Hindlimb muscle (tissue), 1 donor: ENCODE data around the gene SIGMAR1. TPM values are rescaled to one million over a fixed set of nuclear protein-coding genes. Genes with fewer than 3 reads are reported as not detected.
"Not testable (repeated sequence)": the region's sequence is repeated elsewhere in the genome, so short reads cannot be mapped to it uniquely, and the experiment has no call there.

Source experiments
- DNase-seq: peaks from one replicate; pipeline ENCODE4 v3.0.0-alpha.2; 2013
- polyA plus RNA-seq: library from polyadenylated mRNA; unstranded; fragments of 120-200 nt; gene quantifications from one replicate; pipeline ENCODE4 v1.2.1, GENCODE V29; 2013; ENCODE audit not compliant: insufficient read length

Gene SIGMAR1
- polyA plus RNA-seq, 1 donor = 52.0 TPM

- peak; percentile 84 for DNase-seq
These were observed 16.9 kb upstream of the SIGMAR1 start for GRCh38 chr9:34654323-34655051.

- peak; percentile 81 for DNase-seq
These were observed 15.8 kb upstream of the SIGMAR1 start for GRCh38 chr9:34653151-34654072.

GRCh38 chr9:34652602-34653000 is 15.0 kb upstream of the SIGMAR1 start:
- no peak for DNase-seq

GRCh38 chr9:34651876-34652601 is 14.5 kb upstream of the SIGMAR1 start, which contains the start of gene IL11RA:
Gene IL11RA, plus strand, starts transcription at chr9:34652185. Its CDS starts 3,033 bp downstream, at chr9:34655218.
- peak; percentile 91 for DNase-seq

- DNase-seq = no peak
These were observed 13.7 kb upstream of the SIGMAR1 start for GRCh38 chr9:34651321-34651720.

GRCh38 chr9:34650816-34651215 is 13.2 kb upstream of the SIGMAR1 start:
- no peak for DNase-seq

GRCh38 chr9:34648673-34649072 is 11.1 kb upstream of the SIGMAR1 start:
- DNase-seq = no peak

- no peak for DNase-seq
These were observed 10.1 kb upstream of the SIGMAR1 start for GRCh38 chr9:34647651-34648050.

GRCh38 chr9:34647084-34647403 is 9.5 kb upstream of the SIGMAR1 start:
- DNase-seq = no peak

- DNase-seq = peak; percentile 84
These were observed 8.9 kb upstream of the SIGMAR1 start, which contains the start of gene GALT for GRCh38 chr9:34646211-34647083. Gene GALT, plus strand, starts transcription at chr9:34646675. Its CDS starts 30 bp downstream, at chr9:34646705.

GRCh38 chr9:34644766-34645314 is 7.3 kb upstream of the SIGMAR1 start:
- DNase-seq = no peak

- no peak for DNase-seq
These were observed 5.1 kb upstream of the SIGMAR1 start for GRCh38 chr9:34642679-34643078.

GRCh38 chr9:34639322-34639721 is 1.7 kb upstream of the SIGMAR1 start:
- not testable (repeated sequence) for DNase-seq

GRCh38 chr9:34638138-34638445 is 505 bp upstream of the SIGMAR1 start:
- DNase-seq = no peak

GRCh38 chr9:34636791-34637355 is 714 bp downstream of the SIGMAR1 start:
- no peak for DNase-seq

GRCh38 chr9:34635556-34635955 is 2.0 kb downstream of the SIGMAR1 start:
- no peak for DNase-seq

GRCh38 chr9:34634551-34635248 is 2.9 kb downstream of the SIGMAR1 start:
- no peak for DNase-seq

- DNase-seq = peak; percentile 64
These were observed 3.6 kb downstream of the SIGMAR1 start for GRCh38 chr9:34633851-34634550.

- no peak for DNase-seq
These were observed 4.4 kb downstream of the SIGMAR1 start for GRCh38 chr9:34633166-34633565.
